HUES48 (cell line): ENCODE data around the gene POU2F1.
A peak's percentile ranks its signal among the peaks of the same experiment; 100 is the strongest.

ENCODE experiments used
- H3K27ac ChIP-seq: one replicate; pipeline ENCODE4 v1.7.0; 2013; ENCODE audit warnings: low read depth, low read length, inconsistent platforms
- H3K27me3 ChIP-seq: 2 replicates; pipeline ENCODE4 v1.6.1; 2013; ENCODE audit warnings: mild to moderate bottlenecking, low read length; ENCODE audit not compliant: control insufficient read depth, insufficient read depth
- H3K36me3 ChIP-seq: 2 replicates; pipeline ENCODE4 v1.6.1; 2013; ENCODE audit warnings: low read length; ENCODE audit not compliant: control insufficient read depth, insufficient read depth
- H3K4me1 ChIP-seq: 2 replicates; pipeline ENCODE4 v1.6.1; 2013; ENCODE audit warnings: mild to moderate bottlenecking, low read length; ENCODE audit not compliant: control insufficient read depth, insufficient read depth
- H3K4me3 ChIP-seq: 2 replicates; pipeline ENCODE4 v1.5.1; 2013; ENCODE audit warnings: mild to moderate bottlenecking, low read depth, low read length
- H3K9ac ChIP-seq: 2 replicates; pipeline ENCODE4 v1.6.1; 2013; ENCODE audit warnings: mild to moderate bottlenecking, low read depth, low read length, moderate library complexity
- H3K9me3 ChIP-seq: 2 replicates; pipeline ENCODE4 v1.6.1; 2013; ENCODE audit warnings: low read length; ENCODE audit not compliant: control insufficient read depth, insufficient read depth

The POU2F1 gene

GRCh38 chr1:167404161-167404888 is 183.6 kb downstream of the POU2F1 start:
- Histone ChIP-seq H3K9me3 (no peaks in the 10 kb centered on the region), H3K4me1 (no peaks in the 10 kb centered on the region), H3K27ac (no peak overlapping the region), H3K27me3 (no peaks in the 10 kb centered on the region), H3K4me3 (no peak overlapping the region), H3K9ac (no peak overlapping the region), H3K36me3 (peaks cover 74% of the 10 kb centered on the region)

- no peaks in the 10 kb centered on the region for H3K27me3 ChIP-seq
- no peak overlapping the region for H3K9ac ChIP-seq
- H3K4me1 ChIP-seq, result no peaks in the 10 kb centered on the region
- no peak overlapping the region for H3K4me3 ChIP-seq
- H3K27ac ChIP-seq, result no peak overlapping the region
- H3K9me3 ChIP-seq, result no peaks in the 10 kb centered on the region
- peaks cover 75% of the 10 kb centered on the region for H3K36me3 ChIP-seq
Measured at GRCh38 chr1:167404908-167405307, 184.2 kb downstream of the POU2F1 start.

- H3K9ac ChIP-seq, result no peak overlapping the region
- H3K4me3 ChIP-seq, result no peak overlapping the region
- H3K36me3 ChIP-seq, result peaks cover 63% of the 10 kb centered on the region
- H3K4me1 ChIP-seq, result no peaks in the 10 kb centered on the region
- H3K27ac ChIP-seq, result no peak overlapping the region
- H3K27me3 ChIP-seq, result no peaks in the 10 kb centered on the region
- no peaks in the 10 kb centered on the region for H3K9me3 ChIP-seq
Measured at GRCh38 chr1:167408355-167408754, 187.7 kb downstream of the POU2F1 start.

GRCh38 chr1:167409183-167409582 is 188.5 kb downstream of the POU2F1 start:
- no peak overlapping the region for H3K4me3 ChIP-seq
- H3K9me3 ChIP-seq, result no peaks in the 10 kb centered on the region
- H3K36me3 ChIP-seq, result peaks cover 66% of the 10 kb centered on the region
- no peaks in the 10 kb centered on the region for H3K4me1 ChIP-seq
- no peak overlapping the region for H3K27ac ChIP-seq
- H3K27me3 ChIP-seq, result no peaks in the 10 kb centered on the region
- H3K9ac ChIP-seq, result no peak overlapping the region

- H3K9ac ChIP-seq, result no peak overlapping the region
- H3K9me3 ChIP-seq, result no peaks in the 10 kb centered on the region
- no peaks in the 10 kb centered on the region for H3K4me1 ChIP-seq
- no peaks in the 10 kb centered on the region for H3K27me3 ChIP-seq
- H3K36me3 ChIP-seq, result peaks cover 66% of the 10 kb centered on the region
- no peak overlapping the region for H3K4me3 ChIP-seq
- H3K27ac ChIP-seq, result no peak overlapping the region
Measured at GRCh38 chr1:167412072-167412471, 191.4 kb downstream of the POU2F1 start.

- Histone ChIP-seq H3K9me3 (no peaks in the 10 kb centered on the region), H3K27ac (no peak overlapping the region), H3K4me1 (no peaks in the 10 kb centered on the region), H3K9ac (no peak overlapping the region), H3K27me3 (no peaks in the 10 kb centered on the region), H3K4me3 (no peak overlapping the region), H3K36me3 (peaks cover 61% of the 10 kb centered on the region)
Measured at GRCh38 chr1:167412920-167413319, 192.2 kb downstream of the POU2F1 start.

- H3K4me3 ChIP-seq, result no peak overlapping the region
- no peaks in the 10 kb centered on the region for H3K27me3 ChIP-seq
- H3K4me1 ChIP-seq, result no peaks in the 10 kb centered on the region
- no peaks in the 10 kb centered on the region for H3K9me3 ChIP-seq
- peaks cover 62% of the 10 kb centered on the region for H3K36me3 ChIP-seq
- H3K9ac ChIP-seq, result no peak overlapping the region
- no peak overlapping the region for H3K27ac ChIP-seq
Measured at GRCh38 chr1:167413328-167413727, 192.6 kb downstream of the POU2F1 start.

- H3K4me3 ChIP-seq, result no peak overlapping the region
- peaks cover 68% of the 10 kb centered on the region for H3K36me3 ChIP-seq
- peak overlapping the region; percentile 21 for H3K27ac ChIP-seq
- no peaks in the 10 kb centered on the region; the same call in 1 of the 2 replicates for H3K4me1 ChIP-seq
- no peaks in the 10 kb centered on the region for H3K27me3 ChIP-seq
- no peaks in the 10 kb centered on the region for H3K9me3 ChIP-seq
- no peak overlapping the region for H3K9ac ChIP-seq
Measured at GRCh38 chr1:167416506-167416905, 195.8 kb downstream of the POU2F1 start.

GRCh38 chr1:167418391-167418790 is 197.7 kb downstream of the POU2F1 start:
- Histone ChIP-seq H3K27me3 (no peaks in the 10 kb centered on the region), H3K27ac (no peak overlapping the region), H3K4me3 (no peak overlapping the region), H3K9me3 (no peaks in the 10 kb centered on the region), H3K9ac (no peak overlapping the region), H3K4me1 (peaks cover 3% of the 10 kb centered on the region; the same call in 1 of the 2 replicates), H3K36me3 (peaks cover 53% of the 10 kb centered on the region)

- no peak overlapping the region for H3K9ac ChIP-seq
- no peaks in the 10 kb centered on the region for H3K9me3 ChIP-seq
- H3K4me1 ChIP-seq, result peaks cover 11% of the 10 kb centered on the region
- H3K27me3 ChIP-seq, result no peaks in the 10 kb centered on the region
- H3K27ac ChIP-seq, result no peak overlapping the region
- no peak overlapping the region for H3K4me3 ChIP-seq
- peaks cover 44% of the 10 kb centered on the region for H3K36me3 ChIP-seq
Measured at GRCh38 chr1:167419245-167419644, 198.6 kb downstream of the POU2F1 start.

GRCh38 chr1:167420510-167420909 is 199.8 kb downstream of the POU2F1 start:
- H3K9me3 ChIP-seq, result no peaks in the 10 kb centered on the region
- H3K27ac ChIP-seq, result no peak overlapping the region
- no peaks in the 10 kb centered on the region for H3K27me3 ChIP-seq
- peaks cover 24% of the 10 kb centered on the region for H3K4me1 ChIP-seq
- no peak overlapping the region for H3K4me3 ChIP-seq
- H3K9ac ChIP-seq, result no peak overlapping the region
- peaks cover 31% of the 10 kb centered on the region for H3K36me3 ChIP-seq
